Epithelial cell of esophagus (primary cell): Measurements from ENCODE around the gene GALNT15.

Experiments
- DNase-seq: peaks from one replicate; pipeline ENCODE4 v3.0.0; 2010; ENCODE audit warnings: low read depth
- H3K4me3 ChIP-seq: 2 replicates; pipeline ENCODE4 v1.5.1; 2011; ENCODE audit warnings: mild to moderate bottlenecking, low read length, control low read depth
- TF ChIP-seq, protein P1 (sequence below): IDR thresholded peaks from 2 replicates; pipeline ENCODE4 v1.5.1; 2011; ENCODE audit warnings: low read depth, mild to moderate bottlenecking, low read length, control low read depth, inconsistent platforms; ENCODE audit not compliant: insufficient read depth; ENCODE audit errors: missing control alignments

The GALNT15 gene

DNA sequence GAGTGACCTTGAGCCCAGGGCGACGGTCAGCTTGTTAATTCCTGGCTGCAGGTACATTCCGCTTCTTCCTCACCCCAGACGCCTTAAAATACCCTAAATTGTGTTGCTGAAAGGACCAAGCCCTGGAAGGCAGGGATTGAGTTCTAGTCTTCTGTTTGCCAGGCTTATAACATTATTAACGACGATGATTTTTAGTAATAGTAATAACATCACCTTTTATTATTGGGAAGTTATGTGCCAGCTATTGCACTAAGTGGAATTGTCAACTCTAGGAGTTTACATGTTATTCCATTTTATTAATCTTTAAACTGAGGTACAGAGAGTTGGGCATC, 90.9 kb downstream of the GALNT15 start:
- no peak for DNase-seq
- TF ChIP-seq, protein P1, sequence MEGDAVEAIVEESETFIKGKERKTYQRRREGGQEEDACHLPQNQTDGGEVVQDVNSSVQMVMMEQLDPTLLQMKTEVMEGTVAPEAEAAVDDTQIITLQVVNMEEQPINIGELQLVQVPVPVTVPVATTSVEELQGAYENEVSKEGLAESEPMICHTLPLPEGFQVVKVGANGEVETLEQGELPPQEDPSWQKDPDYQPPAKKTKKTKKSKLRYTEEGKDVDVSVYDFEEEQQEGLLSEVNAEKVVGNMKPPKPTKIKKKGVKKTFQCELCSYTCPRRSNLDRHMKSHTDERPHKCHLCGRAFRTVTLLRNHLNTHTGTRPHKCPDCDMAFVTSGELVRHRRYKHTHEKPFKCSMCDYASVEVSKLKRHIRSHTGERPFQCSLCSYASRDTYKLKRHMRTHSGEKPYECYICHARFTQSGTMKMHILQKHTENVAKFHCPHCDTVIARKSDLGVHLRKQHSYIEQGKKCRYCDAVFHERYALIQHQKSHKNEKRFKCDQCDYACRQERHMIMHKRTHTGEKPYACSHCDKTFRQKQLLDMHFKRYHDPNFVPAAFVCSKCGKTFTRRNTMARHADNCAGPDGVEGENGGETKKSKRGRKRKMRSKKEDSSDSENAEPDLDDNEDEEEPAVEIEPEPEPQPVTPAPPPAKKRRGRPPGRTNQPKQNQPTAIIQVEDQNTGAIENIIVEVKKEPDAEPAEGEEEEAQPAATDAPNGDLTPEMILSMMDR = no peak
- H3K4me3 ChIP-seq = peak overlapping the region; percentile 93

DNA sequence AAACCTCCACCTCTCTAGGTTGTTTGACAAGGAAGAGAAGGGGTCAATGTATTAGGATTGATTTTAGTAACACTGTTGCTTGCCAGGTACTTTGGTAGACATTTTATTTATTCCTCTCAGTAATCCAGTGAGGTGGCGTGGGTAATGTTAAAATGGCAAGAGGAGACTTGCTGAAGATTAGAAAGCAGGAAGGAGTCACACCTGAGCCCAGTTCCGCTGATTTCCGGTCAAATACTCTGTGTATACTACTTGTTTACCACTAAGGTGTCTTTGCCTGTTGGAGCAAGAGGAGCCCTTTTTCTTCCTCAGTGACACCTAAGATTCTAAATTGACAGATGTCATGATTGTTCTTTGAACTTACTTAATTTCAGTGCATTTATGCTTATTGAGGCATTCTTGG, 92.2 kb downstream of the GALNT15 start:
- TF ChIP-seq, protein P1 = no peak
- H3K4me3 ChIP-seq = peak overlapping the region; percentile 23
- peak; percentile 77 for DNase-seq

DNA sequence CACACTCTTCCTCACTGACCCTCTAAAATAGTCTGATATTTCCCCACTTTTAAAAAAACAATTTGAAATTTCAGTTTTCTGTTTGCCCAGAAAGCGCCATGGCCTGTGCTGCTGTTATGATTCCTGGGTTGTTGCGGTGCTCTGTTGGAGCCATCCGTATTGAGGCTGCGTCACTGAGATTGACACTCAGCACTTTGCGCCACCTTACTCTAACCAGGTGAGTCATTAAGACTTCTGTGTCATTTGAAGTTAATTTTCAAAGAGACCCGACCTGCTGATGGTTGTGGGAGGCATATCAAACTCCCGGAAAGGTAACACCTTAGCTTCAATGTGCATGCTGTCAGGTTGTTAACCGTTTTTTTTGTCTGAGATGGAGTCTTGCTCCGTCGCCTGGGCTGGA, 96.4 kb downstream of the GALNT15 start:
- TF ChIP-seq, protein P1 = no peak
- H3K4me3 ChIP-seq = no peak overlapping the region
- no peak for DNase-seq

- DNase-seq = no peak
- TF ChIP-seq, protein P1 = no peak
- H3K4me3 ChIP-seq = no peak overlapping the region
Measured at GRCh38 chr3:16272588-16272987, 98.1 kb downstream of the GALNT15 start.

DNA sequence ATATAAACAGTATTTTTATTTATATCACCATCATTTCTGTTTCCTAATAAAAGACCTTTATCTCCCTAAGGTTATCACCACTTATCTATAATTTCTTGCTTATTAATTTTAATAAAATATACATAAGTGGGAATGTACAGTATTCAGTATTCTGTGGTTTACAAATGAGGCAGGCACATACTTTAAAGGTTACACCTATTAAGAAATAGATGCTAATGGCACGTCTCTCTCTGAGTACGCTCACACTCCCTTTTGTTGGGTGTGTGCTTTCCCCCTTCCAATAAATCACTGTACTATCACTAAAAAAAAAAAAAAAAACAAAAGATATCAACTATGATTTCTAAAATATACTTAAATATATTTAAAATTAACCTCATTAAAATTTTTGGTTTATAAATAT, 99.4 kb downstream of the GALNT15 start:
- H3K4me3 ChIP-seq = no peak overlapping the region
- no peak for DNase-seq
- TF ChIP-seq, protein P1 = no peak

DNA sequence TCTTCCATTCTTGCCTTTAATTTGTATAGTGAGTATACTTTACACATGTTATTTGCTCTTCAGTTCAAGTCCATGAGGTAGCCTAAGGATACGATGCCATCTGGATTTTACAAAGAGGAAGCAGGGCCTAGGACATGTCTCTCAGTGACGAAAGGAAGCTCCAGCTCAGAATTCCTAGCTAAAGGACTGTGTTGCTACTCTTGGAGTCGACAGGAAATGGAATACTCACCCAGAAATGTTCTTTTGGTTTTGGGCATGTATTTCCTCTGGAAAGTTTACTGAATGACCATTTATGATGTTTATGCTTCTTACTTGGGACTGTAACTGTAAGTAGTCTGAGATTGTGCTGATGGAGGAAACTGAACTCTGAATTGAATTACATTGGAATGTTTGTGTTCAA, 103.0 kb downstream of the GALNT15 start:
- no peak overlapping the region for H3K4me3 ChIP-seq
- no peak for DNase-seq

More for the DNA sequence above, 103.0 kb downstream of the GALNT15 start:
- TF ChIP-seq, protein P1 = no peak
